Gastrocnemius medialis (tissue), 4 donors: ENCODE data around the gene BCDIN3D. TPM values are rescaled to one million over a fixed set of nuclear protein-coding genes. Genes with fewer than 3 reads are reported as not detected.

ENCODE experiments used
- ATAC-seq, 2 donors: fragments of 150-250 bp; one replicate each; pipeline ENCODE4 v1.9.1; 2016
- DNase-seq, 2 donors: peaks; one replicate each; pipeline ENCODE4 v3.0.0-alpha.2; 2019
- H3K27ac ChIP-seq, 4 donors: fragments of 200-600 bp; sonication (generic); 1 replicate in 1 of 4; 2 replicates in 3 of 4; pipeline ENCODE4 v1.5.1; 2016 to 2018; ENCODE audit warnings: mild to moderate bottlenecking in 2 of 4, moderate library complexity in 1 of 4
- H3K27me3 ChIP-seq, 3 donors: fragments of 200-600 bp; sonication (generic) in 2 of 3; 1 replicate in 1 of 3; 2 replicates in 2 of 3; pipeline versions ENCODE4 v1.5.1 to v1.6.0; 2016 to 2019; ENCODE audit warnings: mild to moderate bottlenecking in 1 of 3, moderate library complexity in 1 of 3
- H3K36me3 ChIP-seq, 2 donors: fragments of 200-600 bp; sonication (generic) in 1 of 2; one replicate each; pipeline ENCODE4 v1.5.1; 2017 to 2018
- H3K4me1 ChIP-seq, 2 donors: fragments of 200-600 bp; sonication (generic) in 1 of 2; one replicate each; pipeline ENCODE4 v1.5.1; 2016 to 2017; ENCODE audit warnings: mild to moderate bottlenecking in 2 of 2
- H3K4me3 ChIP-seq, 4 donors: fragments of 200-600 bp; sonication (generic) in 3 of 4; 1 replicate in 1 of 4; 2 replicates in 3 of 4; pipeline ENCODE4 v1.5.1; 2016 to 2019; ENCODE audit warnings: mild to moderate bottlenecking in 2 of 4
- H3K9me3 ChIP-seq, 3 donors: fragments of 200-600 bp; sonication (generic) in 2 of 3; 1 replicate in 1 of 3; 2 replicates in 2 of 3; pipeline ENCODE4 v1.5.1; 2016 to 2019
- CTCF ChIP-seq, 5 experiments: fragments of 450-650 bp in 3 of 5; fragments of 200-600 bp in 2 of 5; sonication (generic) in 2 of 5; IDR thresholded peaks in 4 of 5; conservative IDR thresholded peaks in 1 of 5; 1 replicate in 4 of 5; 2 replicates in 1 of 5; pipeline ENCODE4 v1.5.1; 2016 to 2019; ENCODE audit warnings: antibody characterized with exemption in 5 of 5, mild to moderate bottlenecking in 3 of 5, moderate library complexity in 3 of 5
- POLR2A ChIP-seq, 2 donors: fragments of 450-650 bp; IDR thresholded peaks; one replicate each; pipeline ENCODE4 v1.6.1; 2017; ENCODE audit warnings: antibody characterized with exemption in 2 of 2, mild to moderate bottlenecking in 2 of 2, moderate library complexity in 2 of 2
- in situ Hi-C, 4 donors: fragments of 200-750 bp; cut with MboI; loops; one replicate each; pipeline versions ENCODE4 v1.15.0 to v1.8.0; 2017; ENCODE audit warnings: low sequenced_read_pairs in 4 of 4
- intact Hi-C: fragments of 100-400 bp; cut with DNase I; formaldehyde crosslinking; loops from one replicate; pipeline ENCODE4 v1.15.1; 2023; ENCODE audit warnings: low total_unique reads
- total RNA-seq, 4 donors: library from RNA; depleted of rRNA; stranded (reverse); fragments of >200 nt; gene quantifications; one replicate each; pipeline versions ENCODE4 v1.1.0 to v1.2.3, GENCODE V29; 2016

Gene BCDIN3D
- total RNA-seq, 4 donors from 2014 or later: 1.2 to 2.7 (median 2.3) TPM

DNA sequence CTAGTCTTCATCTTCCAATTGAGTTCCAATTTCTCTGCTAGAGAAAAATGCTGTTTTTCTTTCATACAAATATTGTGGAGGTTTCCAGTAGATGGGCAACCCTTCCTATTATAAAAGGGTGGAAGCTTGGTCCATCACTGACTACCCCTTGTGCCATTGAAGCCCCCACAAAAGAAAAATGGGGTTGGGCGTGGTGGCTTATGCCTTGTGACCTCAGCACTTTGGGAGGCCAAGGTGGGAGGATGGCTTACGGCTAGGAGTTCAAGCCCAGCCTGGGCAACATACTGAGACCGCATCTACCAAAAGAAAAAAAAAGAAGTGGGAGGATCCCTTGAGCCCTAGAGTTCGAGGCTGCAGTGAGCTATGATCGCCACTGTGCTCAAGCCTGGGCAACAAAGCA is 37.5 kb downstream of the BCDIN3D start:
- Histone ChIP-seq H3K27ac (no peak overlapping the region), H3K4me1 (peaks cover 33 to 34% of the 10 kb centered on the region in 2 donors), H3K27me3 (no peaks in the 10 kb centered on the region), H3K36me3 (peaks cover 0 to 27% of the 10 kb centered on the region in 2 donors), H3K9me3 (no peaks in the 10 kb centered on the region), H3K4me3 (no peak overlapping the region)
- in situ Hi-C loops: no loop called here
- no peak for TF ChIP-seq POLR2A (IDR thresholded peaks at IDR 0.05)
- TF ChIP-seq CTCF (IDR thresholded peaks at IDR 0.05 in 4 of 5, conservative IDR thresholded peaks at IDR 0.05 in 1 of 5): no peak
- DNase-seq (no peak), ATAC-seq (no peak)
- intact Hi-C loops: no loop called here

DNA sequence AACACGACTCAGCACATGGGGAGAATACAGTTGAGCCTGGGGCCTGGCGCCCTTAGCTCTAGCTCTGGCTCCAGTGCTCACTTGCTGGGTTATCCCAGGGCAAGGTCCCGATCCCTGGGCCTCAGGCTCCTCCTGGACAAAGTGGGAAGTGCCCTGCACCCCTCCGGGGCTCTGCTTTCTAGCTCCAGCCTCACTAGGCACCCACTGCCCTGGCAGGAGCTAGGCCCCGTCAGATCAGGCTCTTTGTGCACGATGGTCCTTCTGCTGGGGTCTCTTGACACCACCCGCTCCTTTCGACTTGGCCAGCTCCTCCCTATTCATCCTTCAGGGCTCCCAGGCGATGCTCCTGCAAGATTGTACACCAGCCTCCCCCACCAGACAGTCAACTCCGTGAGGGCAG is 38.1 kb downstream of the BCDIN3D start:
- Histone ChIP-seq H3K4me1 (peaks cover 33 to 35% of the 10 kb centered on the region in 2 donors), H3K27me3 (no peaks in the 10 kb centered on the region), H3K9me3 (no peaks in the 10 kb centered on the region), H3K36me3 (peaks cover 0 to 27% of the 10 kb centered on the region in 2 donors), H3K4me3 (no peak overlapping the region), H3K27ac (no peak overlapping the region)
- intact Hi-C loops (no loop called here), in situ Hi-C loops (no loop called here)
- ATAC-seq (no peak), DNase-seq (no peak)
- TF ChIP-seq CTCF (IDR thresholded peaks at IDR 0.05 in 4 of 5, conservative IDR thresholded peaks at IDR 0.05 in 1 of 5): no peak
- no peak for TF ChIP-seq POLR2A (IDR thresholded peaks at IDR 0.05)

GRCh38 chr12:49803693-49804450 is 39.0 kb downstream of the BCDIN3D start:
- TF ChIP-seq POLR2A (IDR thresholded peaks at IDR 0.05) (no peak), CTCF (IDR thresholded peaks at IDR 0.05 in 4 of 5, conservative IDR thresholded peaks at IDR 0.05 in 1 of 5) (no peak)
- no peaks in the 10 kb centered on the region for H3K27me3 ChIP-seq
- no peaks in the 10 kb centered on the region for H3K9me3 ChIP-seq
- no peak overlapping the region for H3K27ac ChIP-seq
- no peak for DNase-seq
- H3K36me3 ChIP-seq: peaks cover 0 to 28% of the 10 kb centered on the region in 2 donors
- no peak for ATAC-seq
- peaks cover 25 to 27% of the 10 kb centered on the region in 2 donors for H3K4me1 ChIP-seq
- no peak overlapping the region for H3K4me3 ChIP-seq
- in situ Hi-C loops: no loop called here
- intact Hi-C loops: no loop called here

DNA sequence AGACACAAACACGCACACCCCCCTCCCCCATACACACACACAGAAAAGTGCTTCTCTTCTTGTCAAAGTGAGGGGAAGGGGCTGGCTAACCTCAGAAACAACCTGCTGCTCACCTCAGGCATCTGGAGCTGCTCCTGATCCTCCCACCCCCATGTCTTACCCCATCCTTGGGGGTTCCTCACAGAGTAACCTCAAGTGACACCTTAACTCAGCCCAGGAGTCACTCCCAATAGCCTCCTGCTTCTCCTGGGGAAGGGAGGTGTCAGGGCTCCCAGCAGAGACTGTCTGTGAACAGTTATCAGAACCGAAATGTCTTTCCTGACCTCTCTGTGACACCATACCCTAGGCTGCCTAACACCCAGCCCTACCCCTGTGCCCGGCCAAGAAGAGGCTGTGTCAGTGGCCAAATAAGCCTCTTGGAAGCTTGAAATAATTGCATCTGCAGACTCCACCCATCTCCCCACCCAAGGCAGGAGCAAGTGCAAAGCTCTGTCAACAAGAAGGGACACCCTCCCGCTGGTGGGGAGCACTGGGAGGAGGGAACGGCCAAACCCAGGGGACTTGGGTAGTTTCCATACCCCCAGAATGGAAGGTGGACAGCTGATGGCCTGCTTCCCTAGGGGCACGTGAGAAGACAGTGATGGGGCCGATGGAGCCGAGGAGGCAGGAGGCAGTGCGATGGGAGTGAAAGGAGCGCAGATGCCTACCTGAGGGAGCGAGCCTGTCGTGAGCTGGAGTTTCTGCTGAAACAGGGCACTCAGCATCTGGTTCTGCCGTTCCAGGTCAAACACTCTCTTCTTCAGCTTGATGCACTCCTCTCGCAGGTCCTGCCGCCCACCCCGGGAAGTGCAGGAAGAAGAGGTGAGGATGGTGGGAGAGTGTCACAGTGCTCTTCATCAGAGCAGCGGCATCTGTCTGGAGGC is 41.5 kb downstream of the BCDIN3D start:
- intact Hi-C loops: no loop called here
- Histone ChIP-seq H3K27ac (peak overlapping the region; percentile 77 to 83 (median 82)), H3K4me1 (peaks cover 16 to 19% of the 10 kb centered on the region in 2 donors), H3K36me3 (peaks cover 0 to 53% of the 10 kb centered on the region in 2 donors), H3K27me3 (no peaks in the 10 kb centered on the region), H3K4me3 (no peak overlapping the region), H3K9me3 (no peaks in the 10 kb centered on the region)
- TF ChIP-seq CTCF (IDR thresholded peaks at IDR 0.05 in 4 of 5, conservative IDR thresholded peaks at IDR 0.05 in 1 of 5) (no peak), POLR2A (IDR thresholded peaks at IDR 0.05) (no peak)
- DNase-seq: peak in 1 of 2 donors; percentile 45
- in situ Hi-C loops: no loop called here
- peak; percentile 42 to 61 for ATAC-seq
